Motor neuron (in vitro differentiated cells): Measurements from ENCODE around the gene MEIOC. TPM values are rescaled to one million over a fixed set of nuclear protein-coding genes. Genes with fewer than 3 reads are reported as not detected.
"Not testable (repeated sequence)": the region's sequence is repeated elsewhere in the genome, so short reads cannot be mapped to it uniquely, and the experiment has no call there.

Experiments used
- ATAC-seq, 8 experiments: fragments of 200-7000 bp; cut with Tn5 transposase; replicated peaks in 6 of 8; 2 replicates each; pipeline ENCODE4 v1.8.0; 2021; ENCODE audit warnings: mild to moderate bottlenecking in 8 of 8, moderate library complexity in 8 of 8
- H3K27ac ChIP-seq, 2 donors: fragments of 250-450 bp; sonication (Bioruptor Pico); 2 replicates each; pipeline ENCODE4 v1.9.0; 2021; ENCODE audit warnings: antibody characterized with exemption in 2 of 2, mild to moderate bottlenecking in 2 of 2, moderate library complexity in 1 of 2
- H3K4me1 ChIP-seq, 2 donors: fragments of 250-450 bp; sonication (Bioruptor Pico); replicated peaks in 1 of 2; 2 replicates each; pipeline ENCODE4 v1.6.1; 2021; ENCODE audit warnings: antibody characterized with exemption in 2 of 2, mild to moderate bottlenecking in 2 of 2, moderate library complexity in 1 of 2
- H3K4me3 ChIP-seq, 5 donors: fragments of 250-450 bp; sonication (Bioruptor Pico); 2 replicates each; pipeline ENCODE4 v1.9.0; 2021; ENCODE audit warnings: antibody characterized with exemption in 5 of 5, mild to moderate bottlenecking in 5 of 5, moderate library complexity in 4 of 5
- WGBS, 10 experiments: fragments of 450-650 bp; shearing (Covaris generic); methylation state at CpG; one replicate each; pipeline ENCODE4 v1.0.0; 2022; 5-methylcytosine and 5-hydroxymethylcytosine counted together
- in situ Hi-C, 9 experiments: fragments of 400-800 bp; cut with MboI; loops; one replicate each; pipeline ENCODE4 v1.15.0; 2021; ENCODE audit warnings: low sequenced_read_pairs in 9 of 9, low pct_unique_long_range_greater_than_20kb in 2 of 9; ENCODE audit not compliant: unreplicated experiment in 9 of 9
- total RNA-seq, 8 experiments: library from RNA; unstranded; fragments of 300-600 nt; gene quantifications; 2 replicates each; pipeline versions ENCODE4 v1.2.3 to v1.2.4, GENCODE V29; 2022

The MEIOC gene
- 1 to 10 TPM in 5 of 8 experiments, under 1 TPM in 3; 0.81 to 2.5 (median 1.0) TPM for total RNA-seq

GRCh38 chr17:44655983-44656710, at the start of gene MEIOC:
TSS of gene MEIOC (plus strand) at chr17:44656468. CDS start at chr17:44656614, 146 bp downstream.
- ATAC-seq, result peak in 6 of 8 experiments; percentile 38 to 92 (median 67)

GRCh38 chr17:44606658-44607057, 49.6 kb upstream of the MEIOC start:
- Histone ChIP-seq H3K4me1 (peaks cover 4 to 29% of the 10 kb centered on the region in 2 donors), H3K27ac (no peak overlapping the region), H3K4me3 (no peak overlapping the region)
- in situ Hi-C loops, result no loop called here
- ATAC-seq, result no peak
- WGBS, 10 experiments, result 91 to 100% (median 97%) methylated on average over 1 to 6 of the region's 11 CpGs; no CpG with 5 or more reads in 6 of the 10 experiments

More at GRCh38 chr17:44655983-44656710, at the start of gene MEIOC:
- 22 to 100% (median 27%) methylated on average over 1 to 14 of the region's 57 CpGs; no CpG with 5 or more reads in 3 of the 10 experiments for WGBS, 10 experiments
- no peaks in the 10 kb centered on the region for H3K4me1 ChIP-seq
- H3K27ac ChIP-seq, result no peak within 1 kb of the TSS
- in situ Hi-C loops, result loop anchor here in 1 of 9 experiments (25.0 kb wide), 1 partner anchor 244 kb away; no protein-coding TSS in a partner anchor
- peak within 1 kb of the TSS in 4 of 5 donors; percentile 13 to 26 (median 14) for H3K4me3 ChIP-seq

GRCh38 chr17:44607836-44608690, 48.2 kb upstream of the MEIOC start:
- no peak overlapping the region for H3K4me3 ChIP-seq
- WGBS, 10 experiments, result 70 to 100% (median 92%) methylated on average over 1 to 2 of the region's 10 CpGs; no CpG with 5 or more reads in 7 of the 10 experiments
- peaks cover 4 to 24% of the 10 kb centered on the region in 2 donors for H3K4me1 ChIP-seq
- peak overlapping the region in 1 of 2 donors; percentile 12 for H3K27ac ChIP-seq
- peak; percentile 69 to 95 (median 80) for ATAC-seq
- in situ Hi-C loops, result no loop called here

GRCh38 chr17:44608727-44609435, 47.4 kb upstream of the MEIOC start:
- in situ Hi-C loops, result no loop called here
- H3K4me1 ChIP-seq, result peaks cover 4 to 24% of the 10 kb centered on the region in 2 donors
- ATAC-seq, result peak in 4 of 8 experiments; percentile 24 to 73 (median 40)
- WGBS, 10 experiments, result 80 to 94% methylated on average over 1 to 3 of the region's 6 CpGs; no CpG with 5 or more reads in 8 of the 10 experiments
- H3K27ac ChIP-seq, result peak overlapping the region in 1 of 2 donors; percentile 12
- H3K4me3 ChIP-seq, result no peak overlapping the region

- peak in 2 of 8 experiments; percentile 20 to 27 for ATAC-seq
- in situ Hi-C loops, result no loop called here
- Histone ChIP-seq H3K27ac (no peak overlapping the region), H3K4me3 (no peak overlapping the region), H3K4me1 (peaks cover 4 to 24% of the 10 kb centered on the region in 2 donors)
- 80 to 100% (median 80%) methylated on average over 1 to 2 of the region's 4 CpGs; no CpG with 5 or more reads in 7 of the 10 experiments for WGBS, 10 experiments
Observed at GRCh38 chr17:44610331-44610730, 45.9 kb upstream of the MEIOC start.

- H3K4me3 ChIP-seq, result no peak overlapping the region
- in situ Hi-C loops, result no loop called here
- peaks cover 4 to 24% of the 10 kb centered on the region in 2 donors for H3K4me1 ChIP-seq
- WGBS, 10 experiments, result 0 to 72% (median 21%) methylated on average over 1 to 2 of the region's 2 CpGs; no CpG with 5 or more reads in 4 of the 10 experiments
- ATAC-seq, result no peak
- no peak overlapping the region for H3K27ac ChIP-seq
Observed at GRCh38 chr17:44610871-44611270, 45.4 kb upstream of the MEIOC start.

- H3K4me1 ChIP-seq, result peaks cover 0 to 9% of the 10 kb centered on the region in 2 donors
- WGBS, 10 experiments, result 32 to 85% (median 58%) methylated on average over 1 to 5 of the region's 5 CpGs; no CpG with 5 or more reads in 1 of the 10 experiments
- no peak overlapping the region for H3K27ac ChIP-seq
- no peak for ATAC-seq
- H3K4me3 ChIP-seq, result no peak overlapping the region
- in situ Hi-C loops, result no loop called here
Observed at GRCh38 chr17:44614862-44615261, 41.4 kb upstream of the MEIOC start.

GRCh38 chr17:44618652-44619051, 37.6 kb upstream of the MEIOC start:
- H3K27ac ChIP-seq, ATAC-seq, H3K4me1 ChIP-seq, H3K4me3 ChIP-seq, in situ Hi-C loops: not testable (repeated sequence)
- 0 to 100% (median 86%) methylated on average over 1 to 8 of the region's 9 CpGs; no CpG with 5 or more reads in 4 of the 10 experiments for WGBS, 10 experiments

GRCh38 chr17:44623070-44623725, 33.1 kb upstream of the MEIOC start:
- H3K27ac ChIP-seq, result no peak overlapping the region
- H3K4me3 ChIP-seq, result no peak overlapping the region
- in situ Hi-C loops, result no loop called here
- WGBS, 10 experiments, result 46 to 100% (median 88%) methylated on average over 1 to 6 of the region's 6 CpGs; no CpG with 5 or more reads in 2 of the 10 experiments
- peak in 2 of 8 experiments; percentile 20 to 44 for ATAC-seq
- H3K4me1 ChIP-seq, result peaks cover 10 to 12% of the 10 kb centered on the region in 2 donors

- in situ Hi-C loops, result loop anchor here in 6 of 9 experiments (25.0 kb wide), 2 partner anchors 90 to 215 kb away; no protein-coding TSS in a partner anchor
- Histone ChIP-seq H3K4me3 (peak overlapping the region in 1 of 5 donors; percentile 17), H3K4me1 (peaks cover 18 to 20% of the 10 kb centered on the region in 2 donors), H3K27ac (peak overlapping the region; percentile 74 to 76)
- no peak for ATAC-seq
- WGBS, 10 experiments, result 35 to 100% (median 41%) methylated on average over 1 to 4 of the region's 9 CpGs; no CpG with 5 or more reads in 5 of the 10 experiments
Observed at GRCh38 chr17:44627513-44628242, 28.6 kb upstream of the MEIOC start.
